ENCODE data around the gene KRTAP4-7. TPM values are rescaled to one million over a fixed set of nuclear protein-coding genes. Genes with fewer than 3 reads are reported as not detected.
"Not testable (repeated sequence)": the region's sequence is repeated elsewhere in the genome, so short reads cannot be mapped to it uniquely, and the experiment has no call there.

KRTAP4-7 gene
- total RNA-seq, 1 donor = not detected

DNA sequence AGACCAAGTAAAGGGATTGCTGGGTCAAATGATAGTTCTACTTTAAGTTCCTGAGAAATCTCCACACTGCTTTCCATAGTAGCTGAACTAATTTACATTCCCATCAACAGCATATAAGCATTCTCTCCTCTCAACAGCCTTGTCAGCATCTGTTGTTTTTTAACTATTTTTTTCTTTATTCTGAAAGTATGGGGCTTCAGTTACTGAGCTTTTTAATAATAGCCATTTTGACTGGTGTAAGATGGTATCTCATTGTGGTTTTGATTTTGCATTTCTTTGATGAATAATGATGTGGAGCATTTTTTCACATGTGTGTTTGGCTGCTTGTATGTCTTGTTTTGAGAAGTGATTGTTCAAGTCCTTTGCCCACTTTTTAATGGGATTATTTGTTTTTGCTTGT, 31.4 kb upstream of the KRTAP4-7 start:
- TF ChIP-seq, protein P1, sequence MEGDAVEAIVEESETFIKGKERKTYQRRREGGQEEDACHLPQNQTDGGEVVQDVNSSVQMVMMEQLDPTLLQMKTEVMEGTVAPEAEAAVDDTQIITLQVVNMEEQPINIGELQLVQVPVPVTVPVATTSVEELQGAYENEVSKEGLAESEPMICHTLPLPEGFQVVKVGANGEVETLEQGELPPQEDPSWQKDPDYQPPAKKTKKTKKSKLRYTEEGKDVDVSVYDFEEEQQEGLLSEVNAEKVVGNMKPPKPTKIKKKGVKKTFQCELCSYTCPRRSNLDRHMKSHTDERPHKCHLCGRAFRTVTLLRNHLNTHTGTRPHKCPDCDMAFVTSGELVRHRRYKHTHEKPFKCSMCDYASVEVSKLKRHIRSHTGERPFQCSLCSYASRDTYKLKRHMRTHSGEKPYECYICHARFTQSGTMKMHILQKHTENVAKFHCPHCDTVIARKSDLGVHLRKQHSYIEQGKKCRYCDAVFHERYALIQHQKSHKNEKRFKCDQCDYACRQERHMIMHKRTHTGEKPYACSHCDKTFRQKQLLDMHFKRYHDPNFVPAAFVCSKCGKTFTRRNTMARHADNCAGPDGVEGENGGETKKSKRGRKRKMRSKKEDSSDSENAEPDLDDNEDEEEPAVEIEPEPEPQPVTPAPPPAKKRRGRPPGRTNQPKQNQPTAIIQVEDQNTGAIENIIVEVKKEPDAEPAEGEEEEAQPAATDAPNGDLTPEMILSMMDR (IDR thresholded peaks at IDR 0.05; ENCODE audit: insufficient read depth, low read length) = no peak
- DNase-seq (ENCODE audit: low read depth) = no peak
- no peak overlapping the region for H3K4me3 ChIP-seq (ENCODE audit: low read depth, low read length)

DNA sequence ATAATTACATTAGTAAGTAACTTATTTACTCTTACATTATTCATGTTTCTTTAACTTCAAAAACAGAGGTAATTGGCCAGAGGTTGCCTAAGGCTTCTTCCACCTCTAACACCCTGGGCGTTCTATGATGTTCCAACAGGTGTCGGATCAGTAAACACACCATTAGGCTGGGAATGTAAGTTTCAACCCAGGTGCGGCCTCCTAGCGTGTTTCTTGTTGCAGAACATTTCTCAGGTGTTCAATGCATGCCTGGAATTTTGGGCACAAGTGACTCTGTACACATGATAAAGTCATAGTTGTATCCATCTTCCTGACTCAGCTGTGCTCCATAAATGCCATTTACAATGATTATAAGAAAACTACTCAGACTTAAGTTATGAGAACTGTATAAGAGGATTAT, 29.9 kb upstream of the KRTAP4-7 start:
- DNase-seq (ENCODE audit: low read depth) = no peak
- H3K4me3 ChIP-seq (ENCODE audit: low read depth, low read length) = no peak overlapping the region
- TF ChIP-seq, protein P1 (IDR thresholded peaks at IDR 0.05; ENCODE audit: insufficient read depth, low read length) = no peak

DNA sequence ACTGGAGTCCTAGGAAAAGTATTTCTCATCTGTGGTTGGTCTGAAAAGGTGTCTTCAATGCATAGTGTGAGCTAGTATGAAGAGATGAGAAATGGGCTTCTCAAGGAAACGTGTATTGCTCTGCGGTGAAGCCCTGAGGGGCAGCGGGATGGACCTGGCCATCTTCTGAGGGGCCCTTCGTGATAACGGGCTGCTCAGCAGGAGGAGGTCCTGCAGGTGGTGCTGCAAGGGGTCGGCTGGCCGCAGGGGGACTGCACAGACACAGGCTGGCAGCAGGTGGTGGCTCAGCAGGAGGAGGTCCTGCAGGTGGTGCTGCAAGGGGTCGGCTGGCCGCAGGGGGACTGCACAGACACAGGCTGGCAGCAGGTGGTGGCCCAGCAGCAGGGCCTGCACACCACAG, 29.4 kb upstream of the KRTAP4-7 start:
- not testable (repeated sequence) for H3K4me3 ChIP-seq (ENCODE audit: low read depth, low read length); DNase-seq (ENCODE audit: low read depth)

DNA sequence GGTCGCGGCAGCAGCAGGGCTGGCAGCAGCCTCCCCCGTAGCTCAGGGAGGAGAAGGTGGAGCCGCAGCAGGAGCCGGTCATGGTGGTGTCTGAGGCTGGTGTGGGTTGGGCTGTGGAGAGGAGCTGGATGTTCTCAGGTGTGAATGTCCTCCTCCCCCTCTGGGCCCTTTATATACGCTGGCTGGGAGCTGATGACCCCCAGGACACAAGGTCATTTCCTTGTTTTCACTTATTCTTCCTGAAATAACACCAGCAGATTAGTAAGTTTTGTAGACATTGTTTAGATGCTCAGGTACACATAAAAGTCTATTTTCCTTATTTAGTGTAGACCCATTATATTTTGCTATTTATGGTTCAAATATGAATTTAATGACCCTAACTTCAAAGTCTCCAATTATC, 28.8 kb upstream of the KRTAP4-7 start, which contains the start of gene KRTAP2-2:
Gene KRTAP2-2, minus strand, starts transcription at position 101 of the 400 bp plus-strand sequence. Its CDS starts 19 bp downstream, at position 82.
- not testable (repeated sequence) for DNase-seq (ENCODE audit: low read depth); H3K4me3 ChIP-seq (ENCODE audit: low read depth, low read length)

DNA sequence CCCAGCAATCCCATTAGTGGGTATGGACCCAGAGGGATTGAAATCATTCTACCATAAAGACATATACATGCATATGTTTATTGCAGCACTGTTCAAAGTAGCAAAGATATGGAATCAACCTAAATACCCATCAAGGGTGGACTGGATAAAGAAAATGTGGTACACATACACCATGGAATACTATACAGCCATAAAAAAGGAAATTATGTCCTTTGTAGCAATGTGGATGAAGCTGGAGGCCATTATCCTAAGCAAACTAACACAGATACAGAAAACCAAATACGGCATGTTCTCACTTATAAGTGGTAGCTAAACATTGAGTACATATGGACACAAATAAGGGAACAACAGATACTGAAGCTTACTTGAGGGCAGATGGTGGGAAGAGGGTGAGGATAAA, 26.4 kb upstream of the KRTAP4-7 start:
- TF ChIP-seq, protein P1 (IDR thresholded peaks at IDR 0.05; ENCODE audit: insufficient read depth, low read length) = no peak
- DNase-seq (ENCODE audit: low read depth) = no peak
- H3K4me3 ChIP-seq (ENCODE audit: low read depth, low read length) = no peak overlapping the region

DNA sequence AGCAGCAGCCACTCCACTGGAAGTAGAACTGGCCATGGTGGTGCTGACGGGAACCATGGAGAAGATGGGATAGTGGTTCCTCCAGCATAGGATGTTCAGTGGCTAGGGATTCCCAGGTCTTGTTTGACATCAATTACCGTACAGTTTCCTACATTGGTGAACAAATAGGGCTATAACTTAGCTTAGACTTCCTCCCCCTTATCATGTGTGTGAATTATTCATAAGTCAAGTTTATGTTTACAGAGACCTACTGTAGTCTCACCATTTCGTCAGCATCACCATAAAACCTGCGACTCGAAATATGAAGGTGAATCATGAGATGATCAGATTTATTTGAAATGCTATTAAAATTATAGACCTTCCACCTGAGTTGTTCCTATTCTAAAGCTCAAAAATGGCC, 25.2 kb upstream of the KRTAP4-7 start:
- DNase-seq (ENCODE audit: low read depth) = no peak
- no peak overlapping the region for H3K4me3 ChIP-seq (ENCODE audit: low read depth, low read length)
- TF ChIP-seq, protein P1 (IDR thresholded peaks at IDR 0.05; ENCODE audit: insufficient read depth, low read length) = no peak

DNA sequence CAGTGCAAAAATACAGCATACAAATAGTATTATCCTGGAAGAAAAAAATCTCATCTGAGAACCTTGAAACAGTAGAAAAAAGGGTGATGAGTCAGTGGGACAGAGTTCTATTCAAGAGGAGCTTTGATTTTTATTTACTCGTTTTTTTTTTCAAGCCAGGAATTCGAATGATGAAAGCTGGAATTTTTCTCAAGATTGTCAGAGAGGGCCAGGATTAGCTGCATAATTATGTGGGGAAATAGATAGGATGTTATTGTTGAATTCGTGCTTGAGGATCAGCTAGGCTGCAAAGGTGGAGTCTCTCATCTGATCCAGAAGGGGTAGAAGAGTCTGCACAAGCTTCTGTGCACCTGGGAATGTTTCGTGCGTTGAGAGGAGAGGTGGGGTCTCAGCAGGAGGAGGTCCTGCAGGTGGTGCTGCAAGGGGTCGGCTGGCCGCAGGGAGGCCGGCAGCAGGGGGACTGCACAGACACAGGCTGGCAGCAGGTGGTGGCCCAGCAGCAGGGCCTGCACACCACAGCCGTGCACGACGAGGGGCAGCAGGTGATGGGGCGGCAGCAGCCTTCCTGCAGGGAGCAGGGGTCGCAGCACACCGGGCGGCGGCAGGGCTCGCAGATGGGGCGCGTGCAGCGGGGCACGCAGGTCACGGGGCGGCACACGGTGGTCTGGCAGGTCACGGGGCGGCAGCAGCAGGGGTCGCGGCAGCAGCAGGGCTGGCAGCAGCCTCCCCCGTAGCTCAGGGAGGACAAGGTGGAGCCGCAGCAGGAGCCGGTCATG, 24.5 kb upstream of the KRTAP4-7 start:
- H3K4me3 ChIP-seq (ENCODE audit: low read depth, low read length) = not testable (repeated sequence)
- DNase-seq (ENCODE audit: low read depth) = peak; percentile 78

DNA sequence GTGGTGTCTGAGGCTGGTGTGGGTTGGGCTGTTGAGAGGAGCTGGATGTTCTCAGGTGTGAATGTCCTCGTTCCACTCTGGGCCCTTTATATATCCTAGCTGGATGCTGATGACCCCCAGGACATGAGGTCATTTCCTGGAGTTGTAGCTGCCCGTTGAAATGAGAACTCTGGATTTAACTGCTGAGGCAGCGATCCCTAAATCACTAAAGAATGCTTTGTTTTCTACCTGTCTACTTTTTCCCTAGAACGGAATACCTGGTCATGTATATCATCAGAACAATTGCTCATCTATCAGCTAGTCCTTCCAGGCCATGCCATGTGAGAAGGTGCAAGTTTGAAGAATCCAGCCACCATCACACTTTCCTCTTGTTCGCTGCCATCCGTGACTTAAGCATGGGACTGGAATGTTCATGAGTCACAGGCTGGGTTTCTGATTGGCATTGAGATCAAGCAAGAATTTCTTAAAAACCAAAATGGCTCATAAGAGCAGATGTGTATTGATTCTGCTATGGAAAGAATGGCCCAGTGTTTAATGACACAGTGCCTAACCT, 23.8 kb upstream of the KRTAP4-7 start, which contains the start of gene KRTAP2-3:
Gene KRTAP2-3, minus strand, starts transcription at position 63 of the 553 bp plus-strand sequence. CDS start 64 bp downstream, outside the sequence.
- peak; percentile 88 for DNase-seq (ENCODE audit: low read depth)
- H3K4me3 ChIP-seq (ENCODE audit: low read depth, low read length) = no peak within 1 kb of the TSS
- TF ChIP-seq, protein P1 (IDR thresholded peaks at IDR 0.05; ENCODE audit: insufficient read depth, low read length) = no peak
